NCI-H2196 (cell line): ENCODE measurements around the gene THADA.

Experiments
- DNase-seq: peaks from one replicate; lab custom pipeline; 2025; ENCODE audit not compliant: unreplicated experiment; lab: John Stamatoyannopoulos, UW

Gene THADA

DNA sequence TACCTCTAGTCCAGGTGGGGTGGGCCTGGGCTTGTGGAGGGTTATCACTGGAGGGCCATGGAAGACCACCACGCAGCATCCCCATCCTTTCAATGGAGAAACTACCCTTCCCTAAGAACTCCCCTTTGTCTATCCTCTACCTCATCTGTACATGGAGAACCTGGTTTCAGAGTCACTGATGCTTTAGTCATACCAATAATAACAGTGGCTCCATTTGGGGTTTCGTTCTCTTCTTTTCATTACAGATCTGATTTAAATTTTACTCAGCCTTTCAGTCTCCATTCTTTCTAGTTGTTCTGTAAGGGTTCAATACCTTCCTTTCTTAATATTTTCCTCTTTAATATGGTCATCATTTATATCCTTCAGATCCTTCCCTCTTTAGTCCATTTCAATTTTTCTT lies 314.8 kb downstream of the THADA start:
- DNase-seq = no peak

DNA sequence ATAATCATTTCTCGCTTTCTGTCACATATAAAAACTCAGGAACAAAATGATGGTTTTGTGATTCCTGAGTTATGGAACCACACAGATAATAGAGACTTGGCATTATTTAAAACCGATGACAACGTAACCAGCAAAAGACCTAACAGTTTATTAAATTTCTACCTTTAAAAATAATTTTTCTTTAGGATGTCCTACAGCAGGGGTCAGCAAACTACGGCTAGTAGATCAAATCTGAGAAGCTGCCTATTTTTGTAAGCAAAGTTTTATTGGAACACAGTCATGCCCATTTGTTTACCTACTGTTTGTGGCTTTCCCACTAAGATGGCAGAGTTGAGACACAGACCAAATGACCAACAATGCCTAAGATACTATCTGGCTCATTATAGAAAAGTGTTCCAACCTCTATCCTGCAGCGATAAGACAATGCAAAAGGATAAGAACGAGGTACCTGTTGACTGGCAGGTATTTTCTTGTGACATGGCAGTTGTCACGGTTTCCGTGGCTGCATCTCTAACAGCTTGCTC lies 316.5 kb downstream of the THADA start:
- no peak for DNase-seq

DNA sequence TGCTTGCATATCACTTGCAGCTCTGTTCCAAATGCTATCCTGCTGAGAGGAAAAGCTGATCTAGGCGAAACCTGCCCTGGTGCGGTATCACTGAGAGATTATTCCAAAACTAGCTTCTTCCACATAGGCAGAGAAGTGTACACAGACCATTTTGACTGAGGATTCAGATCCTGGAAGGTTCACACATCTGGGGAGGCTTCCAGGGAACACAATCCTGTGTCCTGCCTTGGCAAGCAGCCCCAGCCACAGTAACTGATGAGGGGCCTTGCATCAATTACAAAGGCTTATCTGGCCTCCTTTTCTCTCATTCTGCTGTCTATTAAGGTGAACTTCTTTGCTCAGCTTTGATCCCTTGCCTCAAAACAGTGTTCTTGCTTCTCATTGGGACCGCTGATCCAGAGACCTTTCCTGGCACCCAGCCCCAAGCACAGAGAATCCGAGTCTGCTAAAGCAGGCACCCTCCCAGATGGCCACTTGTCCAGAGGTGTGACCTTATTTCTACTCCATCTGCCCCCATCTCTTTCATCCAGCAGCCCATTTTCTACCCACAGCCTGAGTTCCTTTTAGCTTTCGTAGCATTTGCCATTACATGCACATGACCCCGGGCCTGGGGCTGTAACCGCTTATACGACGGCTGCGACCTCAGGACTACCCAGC lies 317.1 kb downstream of the THADA start:
- no peak for DNase-seq

DNA sequence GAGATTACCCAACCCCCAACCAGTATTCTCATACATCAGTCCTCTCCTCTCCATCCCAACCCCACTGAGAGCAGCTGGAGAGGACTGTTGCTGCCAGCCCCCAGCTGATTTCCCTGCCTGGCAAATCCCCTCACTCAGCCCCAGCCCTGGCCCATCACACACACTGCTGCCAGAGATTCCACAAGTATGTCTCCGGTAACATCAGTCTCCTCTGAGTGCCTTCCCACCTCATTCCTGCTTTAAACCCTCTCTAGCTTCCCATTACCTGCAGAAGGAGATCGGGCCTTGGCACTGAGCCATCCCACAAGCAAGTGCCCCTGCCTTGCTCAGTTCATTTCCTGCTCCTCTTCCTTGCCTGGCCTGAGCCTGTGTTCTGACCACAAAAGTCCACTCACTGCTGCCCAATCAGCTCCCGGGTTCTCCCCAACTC lies 318.9 kb downstream of the THADA start:
- DNase-seq = peak; percentile 23

DNA sequence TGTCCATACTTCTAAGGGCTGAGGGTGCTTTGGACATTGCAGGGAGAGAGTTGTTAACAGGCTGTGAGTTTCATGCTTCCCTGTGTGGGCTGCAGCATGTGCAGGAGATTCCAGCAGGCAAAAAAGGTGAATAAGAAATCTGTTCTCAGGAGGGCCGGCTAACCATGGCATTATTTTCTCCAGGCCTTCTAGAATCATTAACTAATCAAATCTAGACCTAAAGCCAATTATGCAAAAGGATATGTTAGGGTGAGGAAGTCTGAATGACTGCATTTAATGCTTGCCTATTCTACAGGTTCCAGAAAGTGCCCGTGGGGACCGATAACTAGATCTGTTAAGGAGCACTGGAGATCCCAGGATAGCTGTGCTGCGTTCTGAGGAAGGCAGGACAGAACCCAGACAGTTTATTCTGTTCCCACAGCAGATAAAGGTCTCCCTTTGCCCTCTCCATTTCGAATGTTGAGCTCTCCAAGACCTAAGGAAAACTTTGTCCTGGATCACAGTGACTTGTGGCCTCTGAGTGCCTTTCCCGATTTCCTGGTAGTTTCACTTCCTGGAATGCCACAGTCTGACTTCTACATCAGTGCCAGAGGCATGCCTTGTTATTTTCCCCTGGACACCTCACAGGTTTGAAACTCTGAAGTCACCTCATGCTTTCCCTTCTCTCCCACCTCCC lies 319.4 kb downstream of the THADA start:
- DNase-seq = no peak

DNA sequence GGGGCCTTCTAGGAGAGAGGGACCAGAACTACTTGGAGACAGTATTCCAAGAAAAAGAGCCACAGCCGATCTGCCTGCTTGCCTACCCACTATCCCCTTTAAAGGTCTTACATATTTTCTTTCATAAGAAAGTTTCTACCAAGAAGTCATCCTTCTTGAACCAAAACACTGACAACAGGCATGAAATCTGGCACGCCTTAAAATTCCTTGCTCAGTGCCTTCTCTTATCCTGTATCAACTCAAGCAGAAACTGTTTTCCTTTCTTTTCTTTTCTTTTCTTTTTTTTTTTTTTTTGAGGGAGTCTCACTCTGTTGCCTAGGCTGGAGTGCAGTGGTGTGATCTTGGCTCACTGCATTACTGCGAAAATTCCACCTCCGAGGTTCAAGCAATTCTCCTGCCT lies 321.1 kb downstream of the THADA start:
- no peak for DNase-seq

DNA sequence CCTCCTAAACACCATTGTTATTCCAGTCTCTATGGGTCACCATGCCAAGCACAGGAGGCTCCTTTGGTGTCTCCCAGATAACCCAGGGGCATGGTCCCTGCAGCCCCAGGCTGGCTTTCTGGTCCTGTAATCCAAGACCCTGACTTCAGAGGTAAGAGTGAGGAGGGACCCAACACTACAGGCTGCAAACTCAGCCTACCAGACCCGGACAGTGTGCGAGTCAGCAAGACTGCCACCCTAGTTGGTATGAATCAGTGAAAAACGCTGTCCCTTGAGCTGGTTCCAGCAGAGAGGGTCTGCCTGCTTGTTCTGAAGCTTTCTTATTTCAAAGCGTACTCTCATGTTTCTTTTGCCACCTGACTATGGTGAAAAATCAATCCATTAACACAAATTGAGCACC lies 321.8 kb downstream of the THADA start:
- DNase-seq = no peak

DNA sequence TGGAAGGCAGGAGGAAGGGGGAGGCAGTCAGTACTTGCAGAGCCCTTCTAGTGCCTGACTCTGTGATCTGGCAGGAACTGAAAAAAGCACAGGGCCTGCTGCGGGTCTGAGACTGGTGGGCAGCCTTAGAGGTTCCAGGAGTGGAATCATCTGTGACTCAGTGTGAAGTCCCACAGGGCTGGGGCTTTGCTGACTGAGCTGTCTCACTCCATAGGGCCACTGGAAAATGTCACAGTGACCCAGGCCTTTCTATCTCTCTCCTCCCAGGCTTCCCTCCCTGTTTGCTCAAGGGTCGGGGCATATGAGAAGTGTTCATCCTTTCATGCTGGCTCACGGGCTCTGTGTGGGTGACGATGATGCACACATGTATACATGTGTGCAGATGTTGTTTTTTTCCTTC lies 322.3 kb downstream of the THADA start:
- no peak for DNase-seq

DNA sequence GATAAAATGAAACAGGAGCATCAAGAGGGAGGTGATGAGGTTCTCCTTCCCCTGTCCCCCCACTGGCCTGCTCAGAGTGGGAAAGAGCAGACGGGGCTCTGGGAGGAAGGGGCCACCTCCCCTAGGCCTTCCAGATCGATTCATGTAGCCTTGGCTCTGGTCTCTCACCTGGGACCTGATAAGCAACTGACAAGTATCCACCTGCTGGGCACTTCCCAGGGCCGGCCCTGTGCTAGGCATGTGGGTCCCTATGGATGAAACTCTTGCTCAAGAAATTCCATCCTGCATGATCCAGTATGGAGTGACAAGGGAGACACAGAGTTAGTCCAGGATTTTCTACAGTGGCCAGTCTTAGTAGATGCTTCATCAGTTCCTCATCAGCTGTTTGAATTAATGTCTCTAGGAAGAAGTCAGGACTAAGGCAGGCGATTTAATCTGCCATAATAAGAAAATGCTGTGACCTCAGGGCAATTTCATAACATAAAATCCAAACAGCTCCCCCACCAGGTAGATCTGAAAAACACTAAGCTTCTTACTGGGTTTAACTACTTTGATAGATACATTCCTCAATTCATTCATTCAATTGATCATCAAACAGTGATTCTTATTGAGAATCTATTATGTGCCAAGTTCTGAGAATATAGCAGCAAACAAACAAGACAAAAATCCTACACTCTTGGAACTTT lies 324.8 kb downstream of the THADA start:
- no peak for DNase-seq

DNA sequence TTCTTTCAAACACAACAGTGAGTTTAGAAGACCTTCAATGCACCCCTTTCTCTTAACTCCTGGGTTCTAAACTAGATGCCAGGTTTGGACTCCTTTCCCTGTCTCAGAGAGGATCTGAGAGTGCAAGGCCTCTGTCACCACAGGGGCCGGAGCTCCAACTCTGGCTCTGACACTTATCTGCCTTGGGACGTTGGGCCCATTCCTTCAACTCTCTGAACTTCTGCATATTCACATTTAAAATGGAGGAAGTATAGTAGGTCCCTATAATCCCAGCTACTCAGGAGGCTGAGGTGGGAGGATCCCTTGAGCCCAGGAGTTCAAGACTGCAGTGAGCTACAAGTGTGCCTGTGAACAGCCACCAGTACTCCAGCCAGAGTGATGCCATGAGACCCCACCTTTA lies 325.4 kb downstream of the THADA start:
- no peak for DNase-seq

DNA sequence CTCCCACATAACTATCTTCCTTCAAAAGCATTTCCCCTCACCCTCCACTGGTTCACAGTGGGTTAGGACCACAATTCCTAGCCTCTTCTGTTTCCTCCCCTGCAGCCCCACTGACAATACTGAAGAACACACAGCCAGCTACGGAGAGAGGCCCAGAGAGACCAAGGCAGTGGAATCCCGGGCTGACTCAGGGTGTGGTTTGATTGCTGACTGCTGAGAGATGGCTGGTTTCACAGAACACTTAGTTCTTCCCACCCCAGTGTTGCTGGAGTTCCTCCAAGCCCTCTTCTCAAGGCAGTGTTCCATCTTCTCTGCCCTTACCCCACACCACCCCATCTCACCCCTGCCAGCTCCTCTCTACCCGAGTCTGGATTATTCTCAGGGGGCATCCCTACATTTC lies 326.1 kb downstream of the THADA start:
- DNase-seq = no peak

DNA sequence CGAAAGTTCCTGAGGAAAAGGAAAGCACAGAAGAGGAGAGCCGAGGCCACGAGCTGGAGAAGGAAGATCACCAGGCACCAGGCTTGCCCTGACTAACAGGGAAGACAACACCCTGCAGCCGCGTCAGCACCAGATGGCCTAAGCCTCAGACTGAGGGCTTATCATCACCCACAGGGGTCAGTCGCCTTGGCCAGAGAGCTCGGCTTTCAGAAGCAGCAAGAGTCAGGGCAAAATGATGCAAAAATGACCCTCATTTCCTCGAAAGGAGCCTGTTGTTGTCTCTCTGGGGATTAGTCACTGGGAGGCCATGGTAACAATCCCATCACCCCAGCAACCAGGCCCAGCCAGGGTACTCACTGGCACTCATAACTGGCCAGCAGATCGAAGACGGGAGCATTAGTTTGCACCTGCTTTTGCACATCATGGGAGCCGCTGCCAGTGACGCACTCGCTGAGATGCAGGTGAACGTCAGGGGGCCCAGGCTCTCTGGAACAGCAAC lies 326.7 kb downstream of the THADA start:
- DNase-seq = peak; percentile 68

DNA sequence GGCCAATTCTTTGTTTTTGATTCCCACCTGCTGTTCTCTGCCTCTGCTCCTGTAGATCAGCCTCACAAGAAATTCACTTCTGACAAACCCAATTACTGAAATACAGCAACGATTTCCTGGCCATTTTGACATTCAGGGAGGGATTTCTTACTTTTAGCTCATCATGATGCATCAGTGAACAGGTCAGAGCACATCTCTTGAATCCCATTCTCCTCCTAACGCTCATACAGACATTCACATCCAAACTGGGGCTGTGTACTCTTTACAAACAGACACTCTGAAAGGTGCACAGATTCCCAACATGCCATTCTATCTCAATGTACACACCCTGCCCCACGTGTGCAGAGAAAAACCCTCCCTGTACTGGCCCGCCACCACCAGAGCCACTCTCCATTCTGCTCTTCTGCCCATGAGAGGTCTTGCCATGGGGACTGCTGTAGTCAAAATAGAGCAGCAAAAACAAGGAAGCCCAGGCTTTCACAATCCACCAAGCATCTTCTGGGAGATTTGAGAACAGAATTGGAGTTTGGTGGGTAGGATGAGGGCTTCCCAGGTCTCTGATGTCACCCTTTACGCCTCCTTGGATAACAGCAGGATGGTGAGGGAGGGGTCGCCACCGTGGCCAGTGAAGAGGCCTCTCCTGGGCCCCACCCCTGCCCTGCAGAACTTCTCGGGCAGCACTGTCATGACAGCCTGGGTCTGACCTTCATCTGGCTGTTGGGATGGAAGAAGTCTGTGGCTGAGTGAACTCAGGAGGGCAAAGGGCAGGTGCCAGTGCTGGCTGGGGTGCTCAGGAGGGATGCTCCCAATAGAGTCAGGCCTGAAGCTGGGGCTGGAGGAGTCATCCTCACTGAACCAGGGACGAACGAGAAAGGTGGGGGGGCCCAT lies 327.5 kb downstream of the THADA start:
- DNase-seq = no peak

DNA sequence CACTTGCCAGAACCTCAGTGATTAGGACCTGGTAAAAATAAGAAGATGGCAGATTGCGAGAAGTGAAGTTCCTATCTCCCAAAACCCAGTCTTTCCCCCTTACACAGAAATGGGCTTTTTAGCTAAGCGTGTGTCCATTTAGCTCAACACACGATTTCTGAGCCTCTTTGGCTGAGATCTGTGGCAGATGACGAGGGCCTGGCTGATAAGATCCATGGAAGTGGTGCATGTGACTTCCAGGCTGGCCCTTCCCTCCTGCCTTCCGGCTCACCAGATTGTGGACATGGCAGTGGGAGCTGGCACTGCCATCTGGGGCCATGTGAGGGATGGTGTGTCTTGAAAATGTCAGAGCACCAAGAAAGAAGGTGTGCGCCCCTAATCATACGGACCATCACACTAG lies 328.5 kb downstream of the THADA start:
- no peak for DNase-seq

DNA sequence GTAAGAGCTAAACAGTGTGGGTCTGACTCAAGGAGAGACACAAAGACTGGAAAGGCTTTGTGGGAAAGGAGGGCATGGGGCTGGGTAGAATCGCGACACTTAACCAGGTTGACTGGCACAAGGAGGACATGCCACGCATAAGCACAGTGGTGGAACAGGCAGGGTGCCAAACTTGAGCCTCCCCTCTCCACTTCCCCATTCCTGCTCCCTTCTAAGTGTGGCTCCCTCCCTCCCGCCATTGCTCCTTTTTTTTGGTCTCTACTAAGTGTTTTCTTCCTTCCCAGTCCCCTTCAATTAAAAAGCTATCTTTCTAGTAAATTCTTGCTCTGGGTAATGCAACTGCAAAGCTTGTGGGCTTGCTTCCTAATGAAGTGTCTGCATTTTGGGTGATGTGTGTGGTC lies 329.1 kb downstream of the THADA start:
- no peak for DNase-seq

DNA sequence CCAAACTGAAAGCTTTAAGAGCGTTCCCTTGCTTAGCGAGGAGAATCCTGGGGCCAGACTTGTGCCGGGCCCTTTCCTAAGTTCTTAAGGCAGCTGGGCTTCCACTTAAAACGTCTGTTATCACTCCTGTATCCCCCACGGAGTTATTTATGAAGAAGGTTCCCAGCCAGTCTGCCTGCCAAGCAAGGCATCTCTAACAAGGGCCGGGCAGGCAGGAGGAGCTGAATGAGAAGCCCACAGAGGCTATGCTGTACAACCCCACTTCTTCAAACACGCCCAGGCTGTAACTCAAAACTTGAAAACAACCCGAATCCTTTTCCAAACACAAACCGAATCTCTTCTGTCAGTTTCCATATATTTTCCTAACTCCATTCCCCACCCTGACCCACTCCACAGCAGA lies 330.4 kb downstream of the THADA start:
- DNase-seq = no peak

DNA sequence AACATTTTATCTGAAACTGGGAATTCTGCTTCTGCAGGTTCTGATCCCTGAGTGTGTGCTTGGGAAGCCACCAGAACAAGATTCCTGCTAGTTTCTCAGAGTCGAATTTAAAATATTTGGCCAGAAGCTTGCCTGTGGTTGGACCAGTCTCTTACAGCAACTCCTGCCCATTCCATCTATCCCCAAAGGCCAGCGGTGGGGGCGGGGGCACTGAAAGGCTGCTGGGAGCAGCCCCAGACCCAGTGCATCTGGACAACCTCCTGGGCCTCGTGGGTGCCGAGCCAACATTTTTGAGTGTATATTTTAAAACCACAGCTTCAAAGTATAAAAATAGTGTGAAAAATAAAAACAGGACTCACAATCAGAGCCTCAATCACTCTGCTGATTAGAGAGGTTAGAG lies 330.8 kb downstream of the THADA start:
- no peak for DNase-seq

DNA sequence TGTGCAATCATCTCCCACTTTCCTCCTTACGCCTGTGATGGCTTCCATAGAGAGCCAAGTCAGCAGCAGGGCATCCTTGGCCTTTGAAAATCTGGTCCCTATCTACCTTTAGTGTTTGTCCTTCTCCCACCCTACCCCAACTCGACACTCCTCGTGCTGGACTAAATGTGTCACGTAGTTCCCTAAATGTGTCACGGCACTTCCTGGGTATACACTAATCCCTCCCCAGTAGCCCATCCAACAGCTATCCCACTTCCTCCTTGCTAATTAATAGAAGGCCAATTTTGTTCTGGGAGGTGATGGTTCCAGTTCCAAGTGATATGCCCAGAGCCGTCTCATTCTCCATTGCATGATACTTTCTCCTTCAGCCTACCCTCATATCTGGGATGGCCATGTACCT lies 332.9 kb downstream of the THADA start:
- DNase-seq = no peak

DNA sequence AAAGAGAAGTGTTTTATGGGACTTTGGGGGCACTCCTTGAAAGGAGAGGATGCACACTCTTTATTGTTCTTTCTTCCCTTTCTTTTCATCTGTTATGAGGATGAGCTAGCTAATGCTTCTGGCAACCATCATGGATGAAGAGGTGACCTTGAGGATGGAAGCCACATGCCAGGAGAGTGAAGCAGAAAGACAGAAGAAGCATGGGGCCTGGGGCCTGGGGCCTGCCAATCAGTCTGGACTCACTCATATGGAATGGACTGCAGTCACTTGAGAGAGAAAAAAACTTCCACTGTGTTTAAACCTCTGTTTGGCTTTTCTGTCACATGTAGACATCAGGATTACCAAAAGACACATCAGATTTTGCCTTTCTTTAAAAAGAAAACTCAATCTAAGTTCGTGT lies 333.6 kb downstream of the THADA start:
- DNase-seq = no peak

DNA sequence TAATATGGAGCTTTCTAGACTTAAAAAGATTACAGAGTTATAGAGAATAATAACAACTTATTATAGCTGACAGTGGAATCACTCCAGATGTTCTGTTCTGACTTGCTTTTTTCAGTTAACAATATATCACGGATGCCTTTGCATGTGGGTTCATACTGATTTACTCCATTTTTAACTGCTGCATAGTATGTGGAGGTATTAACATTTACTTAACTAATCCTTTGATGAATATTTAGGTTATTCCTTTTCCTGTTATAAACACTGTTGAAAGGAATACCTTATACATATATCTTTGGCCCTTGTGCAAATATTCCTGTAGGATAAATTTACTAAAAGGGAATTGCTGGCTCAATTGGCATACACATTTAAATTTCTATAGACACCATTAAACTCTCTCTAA lies 336.3 kb downstream of the THADA start:
- no peak for DNase-seq

DNA sequence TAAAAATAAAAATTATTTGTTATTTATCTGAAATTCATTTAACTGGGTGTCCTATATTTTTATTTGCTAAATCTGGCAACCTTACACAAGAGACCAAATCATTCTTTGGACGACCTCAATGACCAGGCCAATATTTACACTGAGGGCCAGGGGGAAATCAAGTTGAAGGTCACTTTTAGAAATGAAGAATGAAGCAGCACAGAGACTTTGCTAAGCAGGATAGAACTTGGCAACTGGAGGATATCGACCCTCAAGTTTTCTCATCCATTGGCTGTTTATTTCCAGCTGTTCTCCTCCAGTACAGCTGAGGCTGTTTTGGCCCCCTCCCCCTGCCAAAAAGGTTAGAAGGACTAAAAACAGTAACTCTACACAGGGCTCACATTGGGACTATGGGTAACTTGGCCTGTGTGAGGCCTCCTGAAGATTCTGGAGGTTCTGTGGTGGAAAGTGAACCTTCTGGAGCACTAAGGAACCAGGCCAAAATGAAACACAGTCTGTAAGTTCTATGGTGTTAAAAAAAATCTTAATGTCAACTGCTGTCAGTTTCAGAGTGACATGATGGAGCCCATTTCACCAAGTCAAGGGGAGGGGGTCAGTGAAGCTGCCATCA lies 337.2 kb downstream of the THADA start:
- no peak for DNase-seq
